Measurements from ENCODE around the gene SLC6A13.

Gene SLC6A13

DNA sequence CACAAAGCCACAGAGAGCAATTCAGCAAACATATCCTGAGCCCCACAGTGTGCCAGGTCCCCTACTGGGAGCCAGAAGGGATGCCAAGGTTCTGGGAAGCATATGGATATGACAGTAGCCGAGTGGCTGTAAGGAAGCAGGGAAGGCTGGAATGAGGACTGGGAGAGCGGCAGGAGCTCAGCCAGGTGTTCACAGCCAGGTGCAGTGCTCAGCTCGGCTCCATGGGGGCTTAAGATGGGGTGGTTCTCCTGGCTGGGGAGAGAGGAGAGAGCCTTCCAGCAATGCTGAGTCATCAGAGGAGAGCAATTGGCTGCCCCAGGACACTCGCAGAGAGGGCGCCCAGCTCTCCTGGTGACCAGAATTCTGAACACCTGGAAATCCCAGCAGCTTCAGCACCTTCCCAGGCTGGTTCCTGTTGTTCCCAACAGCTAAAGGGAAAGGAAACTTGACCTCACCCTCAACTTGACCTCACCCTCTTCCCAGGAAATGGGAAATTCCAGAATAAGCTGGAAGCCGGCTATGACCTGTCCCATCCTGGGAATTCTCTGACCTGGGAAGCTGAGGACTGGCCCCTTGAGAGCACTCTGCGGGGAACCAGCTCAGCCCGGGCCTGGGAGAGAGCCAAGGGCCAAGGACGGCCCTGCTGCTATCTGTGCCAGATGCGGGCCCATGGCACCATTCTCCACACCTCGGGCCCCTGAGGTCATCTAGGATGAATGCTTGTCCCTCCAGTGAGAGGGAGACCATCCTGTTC, 83.3 kb downstream of the SLC6A13 start:
- ATAC-seq = no peak
- TF ChIP-seq ZC3H10 (CRISPR knock-in tag; IDR thresholded peaks at IDR 0.05) (no peak), BACH2 (CRISPR knock-in tag; IDR thresholded peaks at IDR 0.05; ENCODE audit: borderline replicate concordance) (no peak), CSDC2 (CRISPR knock-in tag; IDR thresholded peaks at IDR 0.05) (no peak), RARB (CRISPR knock-in tag; IDR thresholded peaks at IDR 0.05) (no peak), PPARA (CRISPR knock-in tag; IDR thresholded peaks at IDR 0.05; ENCODE audit: borderline replicate concordance) (no peak), ZNF8 (CRISPR knock-in tag; IDR thresholded peaks at IDR 0.05) (no peak)

DNA sequence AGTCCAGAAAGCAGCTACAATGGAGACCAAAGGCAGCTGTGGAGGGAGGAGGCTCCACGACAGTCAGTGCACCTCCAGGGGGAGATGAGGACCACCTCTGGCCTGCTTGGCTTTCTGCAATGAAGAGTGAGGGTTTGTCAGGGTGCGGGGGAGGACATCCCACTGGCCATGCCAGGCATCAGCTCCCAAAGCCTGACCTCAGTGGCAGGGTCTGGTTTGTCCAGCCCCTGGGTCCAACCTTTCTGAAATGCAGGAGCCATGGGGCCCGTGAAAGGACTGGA, 83.9 kb downstream of the SLC6A13 start:
- TF ChIP-seq ISL1 (CRISPR knock-in tag; IDR thresholded peaks at IDR 0.05) = no peak
- no peak for TF ChIP-seq TOX (CRISPR knock-in tag; IDR thresholded peaks at IDR 0.05; ENCODE audit: borderline replicate concordance)
- TF ChIP-seq, protein P1, sequence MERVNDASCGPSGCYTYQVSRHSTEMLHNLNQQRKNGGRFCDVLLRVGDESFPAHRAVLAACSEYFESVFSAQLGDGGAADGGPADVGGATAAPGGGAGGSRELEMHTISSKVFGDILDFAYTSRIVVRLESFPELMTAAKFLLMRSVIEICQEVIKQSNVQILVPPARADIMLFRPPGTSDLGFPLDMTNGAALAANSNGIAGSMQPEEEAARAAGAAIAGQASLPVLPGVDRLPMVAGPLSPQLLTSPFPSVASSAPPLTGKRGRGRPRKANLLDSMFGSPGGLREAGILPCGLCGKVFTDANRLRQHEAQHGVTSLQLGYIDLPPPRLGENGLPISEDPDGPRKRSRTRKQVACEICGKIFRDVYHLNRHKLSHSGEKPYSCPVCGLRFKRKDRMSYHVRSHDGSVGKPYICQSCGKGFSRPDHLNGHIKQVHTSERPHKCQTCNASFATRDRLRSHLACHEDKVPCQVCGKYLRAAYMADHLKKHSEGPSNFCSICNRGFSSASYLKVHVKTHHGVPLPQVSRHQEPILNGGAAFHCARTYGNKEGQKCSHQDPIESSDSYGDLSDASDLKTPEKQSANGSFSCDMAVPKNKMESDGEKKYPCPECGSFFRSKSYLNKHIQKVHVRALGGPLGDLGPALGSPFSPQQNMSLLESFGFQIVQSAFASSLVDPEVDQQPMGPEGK (CRISPR knock-in tag; IDR thresholded peaks at IDR 0.05; ENCODE audit: borderline replicate concordance) = no peak
- TF ChIP-seq ARNTL (CRISPR knock-in tag; IDR thresholded peaks at IDR 0.05; ENCODE audit: borderline replicate concordance, low read depth) = no peak
- TF ChIP-seq, protein P2, sequence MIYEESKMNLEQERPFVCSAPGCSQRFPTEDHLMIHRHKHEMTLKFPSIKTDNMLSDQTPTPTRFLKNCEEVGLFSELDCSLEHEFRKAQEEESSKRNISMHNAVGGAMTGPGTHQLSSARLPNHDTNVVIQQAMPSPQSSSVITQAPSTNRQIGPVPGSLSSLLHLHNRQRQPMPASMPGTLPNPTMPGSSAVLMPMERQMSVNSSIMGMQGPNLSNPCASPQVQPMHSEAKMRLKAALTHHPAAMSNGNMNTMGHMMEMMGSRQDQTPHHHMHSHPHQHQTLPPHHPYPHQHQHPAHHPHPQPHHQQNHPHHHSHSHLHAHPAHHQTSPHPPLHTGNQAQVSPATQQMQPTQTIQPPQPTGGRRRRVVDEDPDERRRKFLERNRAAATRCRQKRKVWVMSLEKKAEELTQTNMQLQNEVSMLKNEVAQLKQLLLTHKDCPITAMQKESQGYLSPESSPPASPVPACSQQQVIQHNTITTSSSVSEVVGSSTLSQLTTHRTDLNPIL (CRISPR knock-in tag; IDR thresholded peaks at IDR 0.05; ENCODE audit: low read depth) = no peak
- TF ChIP-seq PPARA (CRISPR knock-in tag; IDR thresholded peaks at IDR 0.05; ENCODE audit: borderline replicate concordance) = no peak
- TF ChIP-seq SNAI2 (CRISPR knock-in tag; IDR thresholded peaks at IDR 0.05) = no peak
- TF ChIP-seq, protein P3, sequence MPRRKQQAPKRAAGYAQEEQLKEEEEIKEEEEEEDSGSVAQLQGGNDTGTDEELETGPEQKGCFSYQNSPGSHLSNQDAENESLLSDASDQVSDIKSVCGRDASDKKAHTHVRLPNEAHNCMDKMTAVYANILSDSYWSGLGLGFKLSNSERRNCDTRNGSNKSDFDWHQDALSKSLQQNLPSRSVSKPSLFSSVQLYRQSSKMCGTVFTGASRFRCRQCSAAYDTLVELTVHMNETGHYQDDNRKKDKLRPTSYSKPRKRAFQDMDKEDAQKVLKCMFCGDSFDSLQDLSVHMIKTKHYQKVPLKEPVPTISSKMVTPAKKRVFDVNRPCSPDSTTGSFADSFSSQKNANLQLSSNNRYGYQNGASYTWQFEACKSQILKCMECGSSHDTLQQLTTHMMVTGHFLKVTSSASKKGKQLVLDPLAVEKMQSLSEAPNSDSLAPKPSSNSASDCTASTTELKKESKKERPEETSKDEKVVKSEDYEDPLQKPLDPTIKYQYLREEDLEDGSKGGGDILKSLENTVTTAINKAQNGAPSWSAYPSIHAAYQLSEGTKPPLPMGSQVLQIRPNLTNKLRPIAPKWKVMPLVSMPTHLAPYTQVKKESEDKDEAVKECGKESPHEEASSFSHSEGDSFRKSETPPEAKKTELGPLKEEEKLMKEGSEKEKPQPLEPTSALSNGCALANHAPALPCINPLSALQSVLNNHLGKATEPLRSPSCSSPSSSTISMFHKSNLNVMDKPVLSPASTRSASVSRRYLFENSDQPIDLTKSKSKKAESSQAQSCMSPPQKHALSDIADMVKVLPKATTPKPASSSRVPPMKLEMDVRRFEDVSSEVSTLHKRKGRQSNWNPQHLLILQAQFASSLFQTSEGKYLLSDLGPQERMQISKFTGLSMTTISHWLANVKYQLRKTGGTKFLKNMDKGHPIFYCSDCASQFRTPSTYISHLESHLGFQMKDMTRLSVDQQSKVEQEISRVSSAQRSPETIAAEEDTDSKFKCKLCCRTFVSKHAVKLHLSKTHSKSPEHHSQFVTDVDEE (CRISPR knock-in tag; IDR thresholded peaks at IDR 0.05) = no peak
- TF ChIP-seq BACH2 (CRISPR knock-in tag; IDR thresholded peaks at IDR 0.05; ENCODE audit: borderline replicate concordance) = no peak
- TF ChIP-seq GLIS3 (CRISPR knock-in tag; IDR thresholded peaks at IDR 0.05) = no peak
- no peak for TF ChIP-seq ZFP3 (CRISPR knock-in tag; IDR thresholded peaks at IDR 0.05)
- TF ChIP-seq ZNF8 (CRISPR knock-in tag; IDR thresholded peaks at IDR 0.05) = no peak
- TF ChIP-seq TCF4 (CRISPR knock-in tag; IDR thresholded peaks at IDR 0.05; ENCODE audit: borderline replicate concordance) = no peak
- TF ChIP-seq CSDC2 (CRISPR knock-in tag; IDR thresholded peaks at IDR 0.05) = no peak
- TF ChIP-seq RARB (CRISPR knock-in tag; IDR thresholded peaks at IDR 0.05) = no peak
- TF ChIP-seq ZNF70 (CRISPR knock-in tag; IDR thresholded peaks at IDR 0.05) = no peak
- TF ChIP-seq, protein P4, sequence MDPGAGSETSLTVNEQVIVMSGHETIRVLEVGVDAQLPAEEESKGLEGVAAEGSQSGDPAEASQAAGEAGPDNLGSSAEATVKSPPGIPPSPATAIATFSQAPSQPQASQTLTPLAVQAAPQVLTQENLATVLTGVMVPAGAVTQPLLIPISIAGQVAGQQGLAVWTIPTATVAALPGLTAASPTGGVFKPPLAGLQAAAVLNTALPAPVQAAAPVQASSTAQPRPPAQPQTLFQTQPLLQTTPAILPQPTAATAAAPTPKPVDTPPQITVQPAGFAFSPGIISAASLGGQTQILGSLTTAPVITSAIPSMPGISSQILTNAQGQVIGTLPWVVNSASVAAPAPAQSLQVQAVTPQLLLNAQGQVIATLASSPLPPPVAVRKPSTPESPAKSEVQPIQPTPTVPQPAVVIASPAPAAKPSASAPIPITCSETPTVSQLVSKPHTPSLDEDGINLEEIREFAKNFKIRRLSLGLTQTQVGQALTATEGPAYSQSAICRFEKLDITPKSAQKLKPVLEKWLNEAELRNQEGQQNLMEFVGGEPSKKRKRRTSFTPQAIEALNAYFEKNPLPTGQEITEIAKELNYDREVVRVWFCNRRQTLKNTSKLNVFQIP (CRISPR knock-in tag; IDR thresholded peaks at IDR 0.05; ENCODE audit: borderline replicate concordance, low read depth) = no peak
- no peak for TF ChIP-seq ZNF565 (CRISPR knock-in tag; conservative IDR thresholded peaks at IDR 0.05; ENCODE audit: low read depth)
- no peak for TF ChIP-seq OSR1 (CRISPR knock-in tag; IDR thresholded peaks at IDR 0.05)
- no peak for ATAC-seq

DNA sequence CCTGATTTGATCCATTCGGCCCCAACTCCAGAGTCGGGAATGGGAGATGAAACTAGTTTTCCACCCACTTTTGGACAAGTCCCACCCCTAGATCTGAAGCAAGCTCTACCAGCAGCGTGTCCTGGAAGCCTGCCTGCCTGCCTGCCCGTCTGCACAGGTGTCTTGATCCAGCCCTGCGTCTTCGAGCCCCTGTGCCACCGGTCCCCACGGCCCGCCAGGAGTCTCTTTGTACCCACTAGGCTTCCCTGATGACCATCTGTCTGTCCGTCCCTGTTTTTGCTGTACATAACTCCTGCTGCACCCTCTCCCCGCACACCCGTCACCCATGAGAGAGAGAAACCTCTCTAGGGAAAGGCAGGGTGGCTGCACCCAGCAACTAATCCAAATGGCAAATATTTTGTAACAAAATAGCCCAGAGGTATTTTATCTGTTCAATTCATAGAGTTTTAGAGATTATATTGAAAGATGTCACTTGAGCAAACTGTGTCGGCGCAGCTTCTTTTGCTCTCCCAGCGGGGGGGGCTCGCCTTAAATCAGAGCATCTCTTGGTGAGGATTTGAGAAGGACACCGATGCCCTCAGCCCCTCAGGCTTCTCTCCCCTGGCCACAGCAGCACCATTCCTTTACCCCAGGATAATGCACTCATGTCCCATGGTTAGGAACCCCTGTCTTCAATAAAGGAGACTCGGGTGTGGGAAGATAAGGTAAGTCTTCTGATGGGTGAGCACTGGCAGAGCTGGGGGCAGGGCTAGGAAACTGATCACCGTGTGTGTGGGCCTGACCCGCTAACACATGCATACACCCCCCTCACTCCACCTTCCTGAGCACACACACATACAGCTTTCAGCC, 84.4 kb downstream of the SLC6A13 start:
- TF ChIP-seq, protein P3 (CRISPR knock-in tag; IDR thresholded peaks at IDR 0.05) = no peak
- TF ChIP-seq ZNF565 (CRISPR knock-in tag; conservative IDR thresholded peaks at IDR 0.05; ENCODE audit: low read depth) (no peak), BACH2 (CRISPR knock-in tag; IDR thresholded peaks at IDR 0.05; ENCODE audit: borderline replicate concordance) (no peak), GLIS3 (CRISPR knock-in tag; IDR thresholded peaks at IDR 0.05) (no peak)
- ATAC-seq = no peak

All from SK-N-SH treated with all-trans-retinoic acid at 6 μM for 48 hours (cell line).